ENCODE measurements around the gene FBN2.
A peak's percentile ranks its signal among the peaks of the same experiment; 100 is the strongest.

DNA sequence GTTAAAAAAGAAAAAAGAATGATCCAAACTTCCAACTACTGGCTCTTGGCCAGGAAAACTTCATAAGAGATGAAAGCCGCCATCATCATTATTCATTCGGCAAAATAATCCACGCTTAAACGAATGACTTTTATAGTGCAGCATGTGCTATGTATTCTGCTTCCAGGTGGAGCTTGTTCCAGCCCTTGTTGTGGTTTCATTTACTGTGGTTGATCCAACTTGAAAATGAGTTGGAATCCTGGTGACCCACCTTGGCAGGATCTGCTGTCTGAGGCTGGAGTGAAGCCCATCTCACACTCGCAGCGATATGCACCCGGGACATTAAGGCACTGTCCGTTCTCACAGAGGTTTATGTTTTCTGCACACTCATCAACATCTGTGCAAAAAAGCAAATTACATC is 209.6 kb downstream of the FBN2 start:
- no peak for TF ChIP-seq POLR2A (IDR thresholded peaks at IDR 0.05)
- TF ChIP-seq, protein P1, sequence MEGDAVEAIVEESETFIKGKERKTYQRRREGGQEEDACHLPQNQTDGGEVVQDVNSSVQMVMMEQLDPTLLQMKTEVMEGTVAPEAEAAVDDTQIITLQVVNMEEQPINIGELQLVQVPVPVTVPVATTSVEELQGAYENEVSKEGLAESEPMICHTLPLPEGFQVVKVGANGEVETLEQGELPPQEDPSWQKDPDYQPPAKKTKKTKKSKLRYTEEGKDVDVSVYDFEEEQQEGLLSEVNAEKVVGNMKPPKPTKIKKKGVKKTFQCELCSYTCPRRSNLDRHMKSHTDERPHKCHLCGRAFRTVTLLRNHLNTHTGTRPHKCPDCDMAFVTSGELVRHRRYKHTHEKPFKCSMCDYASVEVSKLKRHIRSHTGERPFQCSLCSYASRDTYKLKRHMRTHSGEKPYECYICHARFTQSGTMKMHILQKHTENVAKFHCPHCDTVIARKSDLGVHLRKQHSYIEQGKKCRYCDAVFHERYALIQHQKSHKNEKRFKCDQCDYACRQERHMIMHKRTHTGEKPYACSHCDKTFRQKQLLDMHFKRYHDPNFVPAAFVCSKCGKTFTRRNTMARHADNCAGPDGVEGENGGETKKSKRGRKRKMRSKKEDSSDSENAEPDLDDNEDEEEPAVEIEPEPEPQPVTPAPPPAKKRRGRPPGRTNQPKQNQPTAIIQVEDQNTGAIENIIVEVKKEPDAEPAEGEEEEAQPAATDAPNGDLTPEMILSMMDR (IDR thresholded peaks at IDR 0.05): no peak
- TF ChIP-seq EP300 (IDR thresholded peaks at IDR 0.05): no peak
- TF ChIP-seq POLR2AphosphoS5 (IDR thresholded peaks at IDR 0.05): peak; percentile 23
